ENCODE measurements around the gene KRT222. TPM values are rescaled to one million over a fixed set of nuclear protein-coding genes. Genes with fewer than 3 reads are reported as not detected.

KRT222 gene
- total RNA-seq, 1 donor from 2014 or later: not detected

DNA sequence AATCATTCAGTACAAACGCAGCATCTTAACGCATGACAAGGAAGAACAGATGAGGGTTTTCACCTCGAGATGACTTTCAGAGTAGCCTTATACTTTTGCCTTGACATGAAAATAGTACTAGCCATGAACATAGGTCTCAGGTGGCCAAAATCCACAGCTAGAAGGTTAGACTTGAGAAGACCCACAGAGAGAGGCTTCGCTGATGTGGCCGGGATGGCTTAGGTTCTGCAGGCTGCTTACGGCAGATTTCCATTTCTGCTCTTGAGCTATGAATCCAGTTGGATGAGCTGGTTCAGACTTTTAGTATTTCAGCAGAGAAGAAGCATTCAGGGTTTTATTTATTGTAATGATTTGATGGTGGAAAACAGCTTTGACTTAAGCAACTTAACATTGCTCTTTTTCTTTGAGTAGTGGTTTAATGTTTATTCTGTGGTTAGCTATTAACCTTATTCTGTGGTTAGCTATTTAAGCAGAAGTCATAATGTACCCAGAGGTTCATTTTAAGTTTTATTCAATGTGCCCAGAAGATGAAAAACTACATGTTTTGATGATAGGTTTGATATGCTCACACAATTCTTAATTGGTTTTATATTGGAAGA is 31.0 kb upstream of the KRT222 start:
- CTCF ChIA-PET: no interaction called here
- H3K27me3 Mint-ChIP-seq: peaks cover 31% of the 10 kb centered on the region
- DNase-seq: no peak
- no peaks in the 10 kb centered on the region for H3K4me1 Mint-ChIP-seq
- intact Hi-C loops (cut with micrococcal nuclease): no loop called here
- TF ChIP-seq CTCF (IDR thresholded peaks at IDR 0.05): no peak
- H3K4me3 Mint-ChIP-seq: no peak overlapping the region
- no peak for ATAC-seq (ENCODE audit: low read depth)
- H3K36me3 Mint-ChIP-seq (ENCODE audit: low read depth): no peaks in the 10 kb centered on the region
- no peak overlapping the region for H3K27ac Mint-ChIP-seq
- H3K9me3 Mint-ChIP-seq: no peaks in the 10 kb centered on the region
- POLR2A ChIA-PET: no interaction called here

DNA sequence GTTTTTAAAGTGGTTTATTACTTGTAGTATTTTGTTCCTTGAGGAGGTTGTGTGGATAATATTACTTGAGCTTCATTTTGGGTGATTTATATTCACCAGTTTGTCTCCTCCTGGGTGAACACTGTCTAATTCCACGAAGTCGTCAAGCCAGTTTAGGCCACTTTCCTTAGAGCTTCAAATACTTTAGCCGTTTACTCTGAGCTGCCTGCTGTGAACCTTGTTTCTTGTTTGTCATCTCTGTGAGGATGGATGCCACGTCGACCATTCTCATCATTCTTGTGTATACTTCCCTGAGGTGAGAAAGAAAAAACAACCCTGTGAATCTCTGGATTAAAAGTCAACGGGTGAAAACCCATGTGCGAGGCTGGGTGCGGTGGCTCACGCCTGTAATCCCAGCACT is 29.6 kb upstream of the KRT222 start:
- CTCF ChIA-PET: no interaction called here
- H3K27ac Mint-ChIP-seq: no peak overlapping the region
- H3K27me3 Mint-ChIP-seq: peaks cover 28% of the 10 kb centered on the region
- H3K4me3 Mint-ChIP-seq: no peak overlapping the region
- no peaks in the 10 kb centered on the region for H3K4me1 Mint-ChIP-seq
- H3K36me3 Mint-ChIP-seq (ENCODE audit: low read depth): no peaks in the 10 kb centered on the region
- TF ChIP-seq CTCF (IDR thresholded peaks at IDR 0.05): no peak
- DNase-seq (no peak), ATAC-seq (ENCODE audit: low read depth) (no peak)
- POLR2A ChIA-PET: no interaction called here
- no peaks in the 10 kb centered on the region for H3K9me3 Mint-ChIP-seq
- intact Hi-C loops (cut with micrococcal nuclease): no loop called here

DNA sequence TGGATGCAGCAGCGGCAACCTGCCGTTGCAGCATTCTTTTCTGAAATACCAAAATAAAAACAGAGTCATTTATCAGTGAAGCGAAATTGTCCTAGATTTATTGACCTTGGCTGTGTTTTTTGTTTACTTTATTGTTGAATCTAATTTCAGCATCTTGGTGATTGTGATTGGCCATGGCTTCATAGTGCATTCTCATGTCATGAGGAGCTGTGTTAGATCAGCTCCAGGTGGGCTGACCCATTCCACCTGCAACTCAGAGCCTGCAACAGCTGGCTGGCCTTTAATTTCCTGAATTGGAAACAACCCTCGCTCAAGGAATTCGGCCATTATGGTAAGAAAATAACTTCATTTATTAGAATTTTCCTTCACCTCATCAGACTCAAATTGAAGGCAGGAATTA is 22.1 kb upstream of the KRT222 start:
- Mint-ChIP-seq H3K27ac (no peak overlapping the region), H3K36me3 (ENCODE audit: low read depth) (no peaks in the 10 kb centered on the region), H3K4me3 (no peak overlapping the region), H3K27me3 (peaks cover 16% of the 10 kb centered on the region), H3K9me3 (no peaks in the 10 kb centered on the region), H3K4me1 (no peaks in the 10 kb centered on the region)
- no peak for ATAC-seq (ENCODE audit: low read depth)
- ChIA-PET POLR2A (no interaction called here), CTCF (no interaction called here)
- intact Hi-C loops (cut with micrococcal nuclease): no loop called here
- DNase-seq: no peak
- no peak for TF ChIP-seq CTCF (IDR thresholded peaks at IDR 0.05)

DNA sequence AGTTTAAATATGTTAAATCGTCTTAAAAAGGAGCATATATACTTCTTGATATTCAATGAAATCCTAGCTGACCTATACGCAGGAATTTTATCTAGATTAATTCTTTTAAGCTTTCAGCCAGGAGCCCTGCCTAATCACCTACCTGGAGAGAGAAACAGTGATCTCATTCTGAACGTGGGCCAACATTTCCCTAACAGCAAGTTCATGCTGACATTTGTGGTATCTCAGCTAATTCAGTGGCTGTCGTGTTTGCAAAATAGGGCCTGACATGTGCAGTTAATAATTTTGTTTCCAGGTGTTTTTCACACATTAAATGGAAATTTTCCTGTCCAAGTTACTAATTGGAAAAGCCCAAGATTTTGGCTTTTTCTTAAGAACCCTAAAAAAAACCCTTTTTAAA is 21.2 kb upstream of the KRT222 start:
- POLR2A ChIA-PET: no interaction called here
- TF ChIP-seq CTCF (IDR thresholded peaks at IDR 0.05): no peak
- Mint-ChIP-seq H3K9me3 (no peaks in the 10 kb centered on the region), H3K27ac (no peak overlapping the region), H3K4me3 (no peak overlapping the region), H3K36me3 (ENCODE audit: low read depth) (no peaks in the 10 kb centered on the region), H3K4me1 (no peaks in the 10 kb centered on the region), H3K27me3 (peaks cover 20% of the 10 kb centered on the region)
- intact Hi-C loops (cut with micrococcal nuclease): no loop called here
- DNase-seq (no peak), ATAC-seq (ENCODE audit: low read depth) (no peak)
- CTCF ChIA-PET: no interaction called here

DNA sequence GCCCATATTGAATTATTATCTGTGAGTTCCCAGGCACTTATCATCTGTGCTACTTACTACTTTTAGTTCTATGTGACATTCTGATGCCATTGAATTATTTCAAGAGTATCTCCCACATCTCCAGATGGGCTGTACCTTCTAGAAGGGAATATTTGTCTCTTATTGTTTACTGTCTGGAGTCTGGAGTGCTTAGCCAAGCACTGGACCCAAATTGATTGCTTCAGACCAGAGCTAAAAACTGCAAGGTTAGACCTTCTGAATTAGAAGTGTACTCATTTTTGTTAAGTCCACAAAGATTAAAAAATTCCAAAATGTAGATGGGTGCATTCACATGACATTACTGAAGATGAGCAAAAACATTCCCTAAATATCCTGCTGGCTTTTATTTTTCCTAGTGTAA is 16.0 kb upstream of the KRT222 start:
- ChIA-PET CTCF (no interaction called here), POLR2A (interaction anchor here (0.8 kb wide), 1 partner anchor 34 kb away, joined by 3 read pairs; the partner anchor contains the start of gene SMARCE1)
- Mint-ChIP-seq H3K27me3 (peaks cover 46% of the 10 kb centered on the region), H3K4me3 (no peak overlapping the region), H3K27ac (no peak overlapping the region), H3K9me3 (no peaks in the 10 kb centered on the region), H3K4me1 (no peaks in the 10 kb centered on the region), H3K36me3 (ENCODE audit: low read depth) (no peaks in the 10 kb centered on the region)
- intact Hi-C loops (cut with micrococcal nuclease): no loop called here
- DNase-seq: no peak
- no peak for ATAC-seq (ENCODE audit: low read depth)
- no peak for TF ChIP-seq CTCF (IDR thresholded peaks at IDR 0.05)
